ENCODE data around the gene RTL9.
"Not testable (repeated sequence)": the region's sequence is repeated elsewhere in the genome, so short reads cannot be mapped to it uniquely, and the experiment has no call there.

RTL9 gene

DNA sequence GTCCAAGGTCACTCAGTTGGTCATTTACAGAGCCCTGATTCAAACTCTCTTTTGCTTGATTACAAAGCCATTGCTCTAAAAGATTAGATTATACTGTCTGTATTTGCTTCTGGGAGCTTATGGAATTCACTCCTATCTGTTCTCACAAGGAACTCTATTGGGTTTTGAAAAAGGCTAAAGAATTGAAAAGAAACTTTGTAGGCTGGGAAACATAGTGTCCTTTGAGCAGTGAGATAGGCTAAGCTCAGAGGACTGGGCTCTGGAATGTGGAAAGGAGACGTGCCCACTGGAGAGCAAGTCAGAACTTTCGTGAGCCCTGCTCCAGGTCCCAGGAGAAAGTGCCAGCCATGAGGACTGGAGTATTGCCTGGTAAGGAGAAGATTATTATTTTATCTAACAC, at the start of gene RTL9:
RTL9 (plus strand) TSS at position 301 of the 400 bp plus-strand sequence. CDS start 91,770 bp downstream, outside the sequence.
- DNase-seq: no peak

DNA sequence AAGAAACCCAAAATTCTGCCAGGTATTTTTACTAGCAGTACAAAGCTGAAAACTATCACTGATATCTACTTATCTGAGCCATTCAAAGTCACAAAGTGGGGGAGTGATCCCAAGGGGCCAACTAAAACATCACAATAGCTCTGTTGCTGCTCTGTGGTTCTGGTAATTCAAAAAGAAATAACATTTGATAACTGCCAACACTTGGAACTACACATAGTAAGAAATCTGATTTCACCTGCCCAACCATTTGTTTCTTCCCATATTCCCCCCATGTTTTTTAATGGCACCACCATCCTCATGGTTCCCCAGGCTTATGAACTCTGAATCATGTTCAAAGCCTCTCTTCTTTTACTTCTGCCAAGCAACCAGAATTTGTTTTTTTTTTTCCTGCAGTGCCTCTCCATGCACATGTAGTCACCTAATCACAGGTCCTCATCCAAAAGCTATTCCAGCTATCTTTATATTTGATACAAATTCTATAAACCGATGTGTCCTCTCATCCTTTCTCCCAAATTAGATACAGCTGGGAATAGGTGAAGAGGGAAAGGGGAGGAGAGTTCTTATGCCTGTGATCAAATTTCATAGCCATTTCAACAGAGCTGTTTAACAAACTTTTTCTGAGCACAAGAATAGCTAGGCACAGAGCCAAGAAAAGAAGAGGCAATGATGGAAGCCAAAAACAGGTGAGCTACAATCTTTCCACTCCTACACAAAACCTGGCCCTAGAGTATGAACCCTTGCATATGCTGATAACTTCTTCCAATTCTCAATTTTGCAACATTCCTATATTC, 48.5 kb upstream of the RTL9 start:
- DNase-seq: no peak

- DNase-seq: peak; percentile 42
These were observed 47.8 kb upstream of the RTL9 start for GRCh38 chrX:110310896-110311295.

GRCh38 chrX:110311437-110312230, 47.0 kb upstream of the RTL9 start:
- no peak for DNase-seq

GRCh38 chrX:110315551-110315950, 43.1 kb upstream of the RTL9 start:
- no peak for DNase-seq

DNA sequence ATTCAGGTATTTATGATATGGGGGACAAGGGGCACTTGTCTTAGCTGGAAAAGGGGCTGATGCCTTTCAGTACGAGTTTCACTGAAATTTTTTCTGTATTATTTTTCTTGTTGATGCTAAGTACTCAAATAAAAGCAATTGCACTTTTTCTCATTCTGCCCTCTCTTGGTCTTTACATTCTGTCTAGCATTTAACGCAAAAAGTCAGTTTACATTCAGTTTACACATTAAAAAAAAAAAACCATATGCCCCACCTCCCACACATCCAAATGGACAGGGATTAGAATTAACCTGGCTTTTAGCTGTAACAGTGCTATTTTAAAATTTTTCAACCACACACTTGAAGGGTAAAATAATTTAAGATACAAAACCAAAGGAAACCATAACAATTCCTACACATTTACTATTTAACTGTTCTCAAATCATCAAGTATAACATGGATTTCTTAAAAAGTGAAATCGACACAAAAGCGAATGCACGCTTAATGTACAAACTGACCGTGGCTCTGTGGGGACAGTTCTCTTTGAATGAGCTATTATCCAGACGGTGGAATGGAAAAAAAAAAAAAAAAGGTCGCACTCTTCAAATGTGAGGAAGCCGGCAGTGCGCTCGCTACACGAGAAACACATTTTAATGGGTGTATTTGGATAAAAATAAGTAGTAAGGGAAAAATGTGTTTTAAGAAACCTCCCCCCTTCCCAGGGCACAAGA, 42.1 kb upstream of the RTL9 start:
- DNase-seq: no peak

DNA sequence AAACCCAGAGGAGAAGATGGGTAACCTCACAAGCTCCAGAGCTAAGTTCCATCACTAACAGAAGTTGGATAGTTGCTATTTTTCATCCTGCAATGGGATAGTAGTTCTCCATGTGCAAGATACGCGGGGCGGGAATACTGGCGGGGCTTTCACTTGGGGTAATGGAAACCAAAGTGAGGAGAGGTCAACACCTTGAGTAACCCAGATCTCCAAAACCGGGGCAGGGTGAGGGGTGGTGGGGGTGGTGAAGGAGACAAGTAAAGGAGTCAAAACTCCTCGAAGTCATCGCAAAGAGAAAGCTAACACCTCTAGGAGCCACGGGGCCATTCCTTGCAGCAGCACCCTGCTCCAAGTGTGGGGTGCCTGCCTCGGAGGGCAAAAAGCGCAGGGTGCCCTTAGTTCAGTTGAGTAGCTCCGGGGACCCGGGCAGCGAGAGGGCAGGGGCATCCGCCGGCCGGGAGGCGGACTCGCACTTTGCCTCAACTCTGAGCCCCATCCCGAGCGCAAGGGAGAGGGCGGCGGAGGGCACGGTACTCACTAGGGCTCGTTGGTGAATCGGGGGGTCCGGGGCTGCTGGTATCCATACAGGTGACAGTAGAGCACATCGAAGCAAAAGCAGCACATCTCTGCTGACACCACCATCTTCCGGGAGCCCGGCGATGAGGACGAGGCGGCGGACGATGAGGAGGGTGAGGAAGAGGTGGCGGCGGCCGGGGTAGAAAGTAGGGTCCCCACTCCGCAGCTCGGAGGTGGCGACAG, 41.4 kb upstream of the RTL9 start:
- peak; percentile 22 for DNase-seq

GRCh38 chrX:110317820-110318663, 40.6 kb upstream of the RTL9 start, which contains the start of gene AMMECR1:
TSS of gene AMMECR1 (minus strand) at chrX:110318085. CDS start at chrX:110318071, 14 bp downstream.
- DNase-seq: peak; percentile 80

DNA sequence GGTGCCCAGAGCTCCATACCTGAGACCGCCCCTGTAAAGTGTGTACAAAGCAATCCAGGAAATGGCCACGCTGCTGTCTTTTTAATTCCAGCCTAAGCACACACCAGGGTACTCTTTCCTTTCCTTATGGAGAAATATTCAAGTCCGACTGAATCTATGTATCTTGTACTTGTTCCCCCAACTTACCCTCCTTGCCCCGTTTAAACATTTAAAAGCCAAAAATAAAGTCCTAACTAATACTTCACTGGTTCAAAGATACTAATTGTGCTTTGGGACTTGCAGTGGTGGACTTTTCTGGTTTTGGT, 40.0 kb upstream of the RTL9 start:
- DNase-seq: no peak

- DNase-seq: no peak
These were observed 38.2 kb upstream of the RTL9 start for GRCh38 chrX:110320381-110320987.

DNA sequence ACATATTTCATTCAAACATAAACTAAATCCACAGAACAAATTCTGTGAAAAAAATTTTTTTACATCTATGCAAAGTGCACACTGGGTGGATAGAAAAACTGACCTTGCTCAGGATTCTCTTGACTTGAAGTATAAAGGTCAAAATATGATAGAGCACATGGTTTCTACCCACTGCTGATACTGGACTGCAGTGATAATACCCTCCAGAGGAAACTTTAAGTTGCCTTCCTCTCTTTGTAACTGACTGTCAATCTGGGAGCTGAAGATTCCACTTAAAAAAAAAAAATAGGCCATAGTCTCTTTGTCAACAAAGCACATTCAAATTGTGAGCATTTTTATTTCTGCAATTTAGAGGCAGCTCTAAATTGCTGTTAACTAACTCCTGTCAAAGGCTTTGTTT, 37.6 kb upstream of the RTL9 start:
- DNase-seq: no peak

DNA sequence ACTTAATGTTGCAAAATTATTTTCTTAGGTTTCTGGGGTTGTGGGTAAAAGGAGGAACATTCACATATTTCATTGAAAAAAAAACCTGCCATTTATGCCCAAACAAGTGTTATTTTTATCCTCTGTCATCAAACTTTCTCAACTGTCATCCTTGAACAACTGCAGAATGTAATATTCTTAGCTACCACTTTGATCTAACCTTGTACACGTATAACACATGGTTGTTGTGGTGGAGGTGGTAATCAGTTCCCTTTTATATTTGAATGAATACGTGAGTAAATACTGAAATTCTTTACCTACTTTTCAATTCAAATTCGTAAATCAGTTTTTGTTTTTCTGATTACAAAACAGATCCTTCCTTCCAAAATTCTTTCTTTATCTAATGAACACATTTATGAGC, 37.0 kb upstream of the RTL9 start:
- no peak for DNase-seq

- DNase-seq: no peak
These were observed 36.0 kb upstream of the RTL9 start for GRCh38 chrX:110322603-110323002.

- DNase-seq: no peak
These were observed 31.9 kb upstream of the RTL9 start for GRCh38 chrX:110326712-110327111.

DNA sequence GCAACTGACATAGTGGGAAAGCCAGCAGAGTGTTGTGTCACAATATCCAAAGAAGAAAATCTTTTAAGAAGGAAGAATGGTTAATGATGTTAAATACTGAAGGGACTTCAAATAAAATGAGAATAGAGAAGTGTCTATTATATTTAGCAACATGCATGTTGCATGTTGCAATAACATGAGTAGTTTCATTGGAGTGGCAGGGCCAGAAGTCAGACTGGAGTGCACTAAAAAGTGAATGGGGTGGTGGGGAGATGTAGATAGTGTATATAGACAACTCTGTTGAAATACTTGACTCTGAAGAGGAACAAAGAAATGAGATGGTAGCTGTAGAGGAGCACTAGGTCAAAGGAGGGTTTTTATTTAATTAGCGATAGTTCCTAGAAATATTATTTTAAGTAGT, 31.3 kb upstream of the RTL9 start:
- no peak for DNase-seq

GRCh38 chrX:110328613-110329012, 30.0 kb upstream of the RTL9 start:
- DNase-seq: not testable (repeated sequence)

DNA sequence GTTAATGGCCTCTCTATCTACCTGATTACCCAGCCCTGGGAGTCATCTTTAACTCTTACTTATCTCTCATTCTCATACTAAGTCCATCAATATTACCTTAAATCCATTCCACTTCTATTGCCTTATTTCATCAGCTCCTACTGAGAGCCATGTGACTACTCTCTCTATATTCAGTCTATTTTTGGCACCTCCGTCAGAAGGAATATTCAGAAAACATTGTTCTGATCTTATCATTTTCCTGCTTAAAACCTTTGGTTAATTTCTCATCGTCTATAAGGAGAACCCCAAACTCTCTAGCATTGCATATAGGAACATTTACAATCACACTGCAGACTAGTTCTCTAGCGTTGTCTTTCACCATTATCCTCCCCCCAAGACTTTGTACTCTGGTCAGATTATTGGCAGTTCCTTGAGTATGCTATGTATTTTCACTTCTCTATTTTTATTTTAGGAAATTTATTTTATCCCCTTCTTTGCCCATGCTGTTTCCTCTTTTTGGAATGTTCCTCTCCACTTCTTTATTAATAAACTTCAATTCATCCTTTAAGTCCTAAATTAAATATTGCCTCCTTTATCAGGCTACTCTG, 27.1 kb upstream of the RTL9 start:
- no peak for DNase-seq

DNA sequence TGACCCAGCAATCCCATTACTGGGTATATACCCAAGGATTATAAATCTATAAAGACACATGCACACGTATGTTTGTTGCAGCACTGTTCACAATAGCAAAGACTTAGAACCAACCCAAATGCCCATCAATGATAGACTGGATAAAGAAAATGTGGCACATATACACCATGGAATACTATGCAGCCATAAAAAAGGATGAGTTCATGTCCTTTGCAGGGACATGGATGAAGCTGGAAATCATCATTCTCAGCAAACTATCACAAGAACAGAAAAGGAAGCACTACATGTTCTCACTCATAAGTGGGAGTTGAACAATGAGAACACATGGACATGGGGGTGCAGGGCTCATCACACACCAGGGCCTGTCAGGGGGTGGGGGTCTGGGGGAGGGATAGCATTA, 25.2 kb upstream of the RTL9 start:
- DNase-seq: not testable (repeated sequence)

DNA sequence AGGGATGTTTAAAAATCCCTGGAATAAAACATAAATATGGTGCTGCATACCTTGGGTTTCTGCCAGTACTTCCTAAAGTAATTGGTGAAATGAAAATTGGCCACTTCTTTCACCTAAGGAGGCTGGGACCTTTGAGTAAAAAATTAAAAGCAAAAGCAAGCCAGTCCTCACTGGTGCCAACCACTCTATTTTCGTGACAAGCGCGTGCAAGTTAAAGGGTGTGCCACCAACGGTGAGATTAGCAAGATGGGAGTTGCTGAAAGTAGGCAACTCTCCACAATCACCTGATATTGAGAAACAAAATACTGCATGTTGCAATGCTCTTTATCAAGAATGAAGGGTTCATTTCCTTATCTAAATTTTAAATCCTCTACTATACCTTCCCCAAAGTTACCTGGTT, 19.7 kb upstream of the RTL9 start:
- no peak for DNase-seq

DNA sequence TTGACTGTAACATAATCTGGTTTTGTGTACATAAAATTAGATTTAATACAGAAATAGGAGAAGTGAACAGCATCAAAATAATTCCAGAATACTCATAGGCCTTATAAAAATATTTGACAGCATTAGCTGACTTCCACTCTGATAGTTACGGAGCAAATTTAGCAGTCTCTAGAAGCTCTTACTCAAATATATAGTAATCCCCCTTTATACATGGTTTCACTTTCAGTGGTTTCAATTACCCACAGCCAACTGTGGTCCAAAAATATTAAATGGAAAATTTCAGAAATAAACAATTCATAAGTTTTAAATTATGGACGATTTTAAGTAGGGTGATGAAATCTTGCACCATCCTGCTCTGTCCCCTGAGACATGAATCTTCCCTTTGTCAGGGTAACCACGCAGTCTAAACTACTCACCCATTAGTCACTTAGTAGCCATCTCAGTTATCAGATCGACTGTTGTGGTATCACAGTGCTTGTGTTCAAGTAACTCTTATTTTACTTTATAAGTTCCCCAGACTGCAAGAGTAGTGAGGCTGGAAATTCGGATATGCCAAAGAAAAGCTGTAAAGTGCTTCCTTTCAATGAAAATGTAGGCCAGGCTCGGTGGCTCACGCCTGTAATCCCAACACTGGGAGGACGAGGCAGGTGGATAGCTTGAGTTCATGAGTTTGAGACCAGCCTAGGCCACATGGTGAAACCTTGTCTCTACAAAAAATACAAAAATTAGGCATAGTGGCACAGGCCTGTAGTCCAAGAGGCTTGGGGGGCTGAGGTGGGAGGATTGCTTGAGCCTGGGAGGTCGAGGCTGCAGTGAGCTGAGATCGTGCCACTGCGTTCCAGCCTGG, 17.2 kb upstream of the RTL9 start:
- peak; percentile 3 for DNase-seq
